ENCODE measurements around the gene KLF7. TPM values are rescaled to one million over a fixed set of nuclear protein-coding genes. Genes with fewer than 3 reads are reported as not detected.

KLF7 gene

GRCh38 chr2:207035875-207036274 is 129.9 kb downstream of the KLF7 start:
- no peak overlapping the region for H3K27ac ChIP-seq (replicated peaks)
- H3K27me3 ChIP-seq (ENCODE audit: insufficient read depth, poor library complexity, severe bottlenecking), result no peaks in the 10 kb centered on the region
- DNase-seq (ENCODE audit: low read depth in 1 of 2, low spot score in 1 of 2), result no peak
- TF ChIP-seq SPI1 (IDR thresholded peaks at IDR 0.05; ENCODE audit: borderline replicate concordance, low read depth), result no peak
- no peak for TF ChIP-seq CTCF (IDR thresholded peaks at IDR 0.05; ENCODE audit: insufficient read depth, low read length)
- TF ChIP-seq POLR2AphosphoS5 (IDR thresholded peaks at IDR 0.05; ENCODE audit: low read depth), result no peak
- no peak for TF ChIP-seq GABPA (IDR thresholded peaks at IDR 0.05; ENCODE audit: low read depth)
- TF ChIP-seq, protein P1, sequence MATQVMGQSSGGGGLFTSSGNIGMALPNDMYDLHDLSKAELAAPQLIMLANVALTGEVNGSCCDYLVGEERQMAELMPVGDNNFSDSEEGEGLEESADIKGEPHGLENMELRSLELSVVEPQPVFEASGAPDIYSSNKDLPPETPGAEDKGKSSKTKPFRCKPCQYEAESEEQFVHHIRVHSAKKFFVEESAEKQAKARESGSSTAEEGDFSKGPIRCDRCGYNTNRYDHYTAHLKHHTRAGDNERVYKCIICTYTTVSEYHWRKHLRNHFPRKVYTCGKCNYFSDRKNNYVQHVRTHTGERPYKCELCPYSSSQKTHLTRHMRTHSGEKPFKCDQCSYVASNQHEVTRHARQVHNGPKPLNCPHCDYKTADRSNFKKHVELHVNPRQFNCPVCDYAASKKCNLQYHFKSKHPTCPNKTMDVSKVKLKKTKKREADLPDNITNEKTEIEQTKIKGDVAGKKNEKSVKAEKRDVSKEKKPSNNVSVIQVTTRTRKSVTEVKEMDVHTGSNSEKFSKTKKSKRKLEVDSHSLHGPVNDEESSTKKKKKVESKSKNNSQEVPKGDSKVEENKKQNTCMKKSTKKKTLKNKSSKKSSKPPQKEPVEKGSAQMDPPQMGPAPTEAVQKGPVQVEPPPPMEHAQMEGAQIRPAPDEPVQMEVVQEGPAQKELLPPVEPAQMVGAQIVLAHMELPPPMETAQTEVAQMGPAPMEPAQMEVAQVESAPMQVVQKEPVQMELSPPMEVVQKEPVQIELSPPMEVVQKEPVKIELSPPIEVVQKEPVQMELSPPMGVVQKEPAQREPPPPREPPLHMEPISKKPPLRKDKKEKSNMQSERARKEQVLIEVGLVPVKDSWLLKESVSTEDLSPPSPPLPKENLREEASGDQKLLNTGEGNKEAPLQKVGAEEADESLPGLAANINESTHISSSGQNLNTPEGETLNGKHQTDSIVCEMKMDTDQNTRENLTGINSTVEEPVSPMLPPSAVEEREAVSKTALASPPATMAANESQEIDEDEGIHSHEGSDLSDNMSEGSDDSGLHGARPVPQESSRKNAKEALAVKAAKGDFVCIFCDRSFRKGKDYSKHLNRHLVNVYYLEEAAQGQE (IDR thresholded peaks at IDR 0.05; ENCODE audit: insufficient replicate concordance, low read depth), result no peak
- H3K4me3 ChIP-seq (replicated peaks; ENCODE audit: insufficient read depth, low read length), result no peak overlapping the region

GRCh38 chr2:207032490-207032889 is 133.3 kb downstream of the KLF7 start:
- H3K27me3 ChIP-seq (ENCODE audit: insufficient read depth, poor library complexity, severe bottlenecking), result no peaks in the 10 kb centered on the region
- DNase-seq (ENCODE audit: low read depth in 1 of 2, low spot score in 1 of 2), result no peak
- TF ChIP-seq, protein P1 (IDR thresholded peaks at IDR 0.05; ENCODE audit: insufficient replicate concordance, low read depth), result no peak
- TF ChIP-seq GABPA (IDR thresholded peaks at IDR 0.05; ENCODE audit: low read depth), result no peak
- H3K4me3 ChIP-seq (replicated peaks; ENCODE audit: insufficient read depth, low read length), result no peak overlapping the region
- H3K27ac ChIP-seq (replicated peaks), result no peak overlapping the region

Small RNAs within 50 kb of the gene (microRNA-seq; reads per million reads assigned to microRNA genes)
- gene MIR2355, result not detected
- gene MIR7845, result not detected
